Neural progenitor cell (in vitro differentiated cells): ENCODE data around the gene TMEM154. TPM values are rescaled to one million over a fixed set of nuclear protein-coding genes. Genes with fewer than 3 reads are reported as not detected.

Experiments
- DNase-seq: peaks from one replicate; pipeline ENCODE4 v3.0.0-alpha.2; 2016; ENCODE audit warnings: low spot score
- H2AFZ ChIP-seq: fragments of 200-600 bp; sonication (generic); replicated peaks from 2 replicates; pipeline ENCODE4 v1.6.1; 2016; ENCODE audit warnings: antibody characterized with exemption
- H3F3A ChIP-seq: fragments of 200-600 bp; sonication (generic); 2 replicates; pipeline ENCODE4 v1.6.1; 2016; ENCODE audit warnings: antibody characterized with exemption, low read depth
- H3K27ac ChIP-seq: fragments of 200-600 bp; sonication (generic); 2 replicates; pipeline ENCODE4 v1.5.1; 2016; ENCODE audit warnings: mild to moderate bottlenecking
- H3K27me3 ChIP-seq: fragments of 200-600 bp; sonication (generic); 2 replicates; pipeline ENCODE4 v1.6.1; 2016; ENCODE audit warnings: mild to moderate bottlenecking, moderate library complexity
- H3K36me3 ChIP-seq: fragments of 200-600 bp; sonication (generic); 2 replicates; pipeline ENCODE4 v1.5.1; 2016
- H3K4me1 ChIP-seq: fragments of 200-600 bp; sonication (generic); 2 replicates; pipeline ENCODE4 v1.6.1; 2016; ENCODE audit warnings: mixed run types
- H3K4me2 ChIP-seq: fragments of 200-600 bp; sonication (generic); 2 replicates; pipeline ENCODE4 v1.6.1; 2016
- H3K4me3 ChIP-seq: fragments of 200-600 bp; sonication (generic); 2 replicates; pipeline ENCODE4 v1.5.1; 2016
- H3K79me2 ChIP-seq: fragments of 200-600 bp; sonication (generic); 2 replicates; pipeline ENCODE4 v1.6.1; 2016; ENCODE audit warnings: low read depth
- H3K9ac ChIP-seq: fragments of 200-600 bp; sonication (generic); 2 replicates; pipeline ENCODE4 v1.6.1; 2016
- H3K9me3 ChIP-seq: fragments of 200-600 bp; sonication (generic); 2 replicates; pipeline ENCODE4 v1.5.1; 2016; ENCODE audit warnings: low read depth
- H4K20me1 ChIP-seq: fragments of 200-600 bp; sonication (generic); 2 replicates; pipeline ENCODE4 v1.6.1; 2016; ENCODE audit warnings: low read depth
- H3K27ac Mint-ChIP-seq: 3 replicates; pipeline ENCODE4 v1.8.0; 2021; ENCODE audit warnings: mixed read lengths
- H3K27me3 Mint-ChIP-seq: 2 replicates; pipeline ENCODE4 v1.8.0; 2022; ENCODE audit warnings: low read depth, mild to moderate bottlenecking, inconsistent platforms, moderate library complexity, mixed read lengths; ENCODE audit not compliant: insufficient read depth
- H3K36me3 Mint-ChIP-seq: 3 replicates; pipeline ENCODE4 v1.8.0; 2021; ENCODE audit warnings: mixed read lengths
- H3K4me1 Mint-ChIP-seq: 3 replicates; pipeline ENCODE4 v1.8.0; 2021; ENCODE audit warnings: mixed read lengths
- H3K4me3 Mint-ChIP-seq: 3 replicates; pipeline ENCODE4 v1.8.0; 2021; ENCODE audit warnings: mild to moderate bottlenecking, moderate library complexity, mixed read lengths
- H3K9me3 Mint-ChIP-seq: 3 replicates; pipeline ENCODE4 v1.8.0; 2020; ENCODE audit warnings: mixed read lengths
- CTCF ChIP-seq: fragments of 200-600 bp; sonication (generic); IDR thresholded peaks from 2 replicates; pipeline ENCODE4 v1.5.1; 2017; ENCODE audit warnings: antibody characterized with exemption, mild to moderate bottlenecking
- EZH2 ChIP-seq: fragments of 200-600 bp; sonication (generic); IDR thresholded peaks from 2 replicates; pipeline ENCODE4 v1.6.1; 2017; ENCODE audit warnings: antibody characterized with exemption, mild to moderate bottlenecking, moderate library complexity
- EZH2phosphoT487 ChIP-seq: fragments of 200-600 bp; sonication (generic); IDR thresholded peaks from 2 replicates; pipeline ENCODE4 v1.6.1; 2017; ENCODE audit warnings: antibody characterized with exemption
- total RNA-seq: library from RNA; depleted of rRNA; stranded (reverse); fragments of >200 nt; gene quantifications from 2 replicates; pipeline ENCODE4 v1.2.3, GENCODE V29; 2015; ENCODE audit warnings: low replicate concordance

The TMEM154 gene
- 2.0 and 3.0 TPM in 2 replicates for total RNA-seq

GRCh38 chr4:152679414-152680281 lies at the start of gene TMEM154:
Gene TMEM154, minus strand, starts transcription at chr4:152679997. Its CDS starts 64 bp downstream, at chr4:152679933.
- peaks cover 28% of the 10 kb centered on the region for H3K4me1 Mint-ChIP-seq
- TF ChIP-seq CTCF (no peak), EZH2phosphoT487 (peak; percentile 49), EZH2 (no peak)
- DNase-seq, result peak; percentile 80
- peak within 1 kb of the TSS; percentile 88 for H3K4me2 ChIP-seq
- H3K27ac ChIP-seq, result no peak within 1 kb of the TSS
- H3K4me3 Mint-ChIP-seq, result peak within 1 kb of the TSS; percentile 86
- H4K20me1 ChIP-seq, result no peaks in the 10 kb centered on the region
- peaks cover 17% of the 10 kb centered on the region for H3K27me3 Mint-ChIP-seq
- H3K9me3 Mint-ChIP-seq, result no peaks in the 10 kb centered on the region
- H3K4me3 ChIP-seq, result peak within 1 kb of the TSS; percentile 57
- H2AFZ ChIP-seq, result peak within 1 kb of the TSS; percentile 98
- H3K36me3 ChIP-seq, result no peaks in the 10 kb centered on the region
- no peaks in the 10 kb centered on the region for H3K36me3 Mint-ChIP-seq
- H3K27ac Mint-ChIP-seq, result no peak within 1 kb of the TSS
- no peaks in the 10 kb centered on the region for H3K9me3 ChIP-seq
- peaks cover 37% of the 10 kb centered on the region for H3K27me3 ChIP-seq
- H3K9ac ChIP-seq, result no peak within 1 kb of the TSS
- H3F3A ChIP-seq, result peaks cover 5% of the 10 kb centered on the region
- H3K79me2 ChIP-seq, result no peaks in the 10 kb centered on the region
- peaks cover 16% of the 10 kb centered on the region for H3K4me1 ChIP-seq

- TF ChIP-seq EZH2 (no peak), EZH2phosphoT487 (no peak), CTCF (no peak)
- H4K20me1 ChIP-seq, result no peaks in the 10 kb centered on the region
- no peak overlapping the region for H3K27ac ChIP-seq
- no peaks in the 10 kb centered on the region for H3K36me3 Mint-ChIP-seq
- no peaks in the 10 kb centered on the region for H3K79me2 ChIP-seq
- H3K36me3 ChIP-seq, result no peaks in the 10 kb centered on the region
- H3K27ac Mint-ChIP-seq, result no peak overlapping the region
- H3K4me3 Mint-ChIP-seq, result no peak overlapping the region
- H3K4me1 ChIP-seq, result no peaks in the 10 kb centered on the region
- H3K4me1 Mint-ChIP-seq, result no peaks in the 10 kb centered on the region
- no peaks in the 10 kb centered on the region for H3K27me3 ChIP-seq
- H2AFZ ChIP-seq, result peak overlapping the region; percentile 57
- H3K27me3 Mint-ChIP-seq, result peaks cover 2% of the 10 kb centered on the region
- no peak for DNase-seq
- H3K4me3 ChIP-seq, result no peak overlapping the region
- no peak overlapping the region for H3K9ac ChIP-seq
- no peaks in the 10 kb centered on the region for H3F3A ChIP-seq
- H3K9me3 Mint-ChIP-seq, result no peaks in the 10 kb centered on the region
- H3K4me2 ChIP-seq, result no peak overlapping the region
- H3K9me3 ChIP-seq, result no peaks in the 10 kb centered on the region
These were observed 49.7 kb upstream of the TMEM154 start for GRCh38 chr4:152729466-152729865.

GRCh38 chr4:152728343-152728742 lies 48.5 kb upstream of the TMEM154 start:
- DNase-seq, result no peak
- H2AFZ ChIP-seq, result no peak overlapping the region
- no peak overlapping the region for H3K27ac ChIP-seq
- no peak overlapping the region for H3K4me3 ChIP-seq
- H3K36me3 ChIP-seq, result no peaks in the 10 kb centered on the region
- no peaks in the 10 kb centered on the region for H4K20me1 ChIP-seq
- no peaks in the 10 kb centered on the region for H3K27me3 Mint-ChIP-seq
- no peaks in the 10 kb centered on the region for H3K4me1 Mint-ChIP-seq
- H3F3A ChIP-seq, result no peaks in the 10 kb centered on the region
- H3K4me1 ChIP-seq, result no peaks in the 10 kb centered on the region
- H3K36me3 Mint-ChIP-seq, result no peaks in the 10 kb centered on the region
- H3K27me3 ChIP-seq, result no peaks in the 10 kb centered on the region
- no peaks in the 10 kb centered on the region for H3K79me2 ChIP-seq
- no peak overlapping the region for H3K4me2 ChIP-seq
- no peak for TF ChIP-seq EZH2phosphoT487
- TF ChIP-seq EZH2, result no peak
- TF ChIP-seq CTCF, result no peak
- no peak overlapping the region for H3K9ac ChIP-seq
- H3K9me3 ChIP-seq, result no peaks in the 10 kb centered on the region
- no peaks in the 10 kb centered on the region for H3K9me3 Mint-ChIP-seq
- no peak overlapping the region for H3K27ac Mint-ChIP-seq
- H3K4me3 Mint-ChIP-seq, result no peak overlapping the region
